HCT116 (cell line): ENCODE data around the gene OXCT1. TPM values are rescaled to one million over a fixed set of nuclear protein-coding genes. Genes with fewer than 3 reads are reported as not detected.

ENCODE experiments used
- ATAC-seq: fragments of 200-7000 bp; cut with Tn5 transposase; 2 replicates; pipeline ENCODE4 v1.9.1; 2020; ENCODE audit warnings: mild to moderate bottlenecking, moderate library complexity
- BruUV-seq: library from RNA; stranded (reverse); fragments of 400-500 nt; replicated peaks from 2 replicates; lab custom pipeline; 2021; lab: Mats Ljungman, UMichigan
- CTCF ChIA-PET: fragments of 300-600 bp; sonication (Branson Sonifier 250); formaldehyde crosslinking; loops from one replicate; lab custom pipeline; 2021; ENCODE audit warnings: antibody characterized with exemption; lab: Charles Lee
- POLR2A ChIA-PET: fragments of 300-600, 350-600 bp; sonication (Branson Sonifier 250); formaldehyde crosslinking; loops from one replicate; lab custom pipeline; 2021; ENCODE audit warnings: antibody characterized with exemption; lab: Charles Lee
- RAD21 ChIA-PET, 2 experiments: fragments of 300-600 bp; sonication (Branson Sonifier 250); formaldehyde crosslinking; loops; one replicate each; lab custom pipeline; 2023; ENCODE audit warnings: low total read pairs in 2 of 2; ENCODE audit not compliant: uncharacterized antibody in 2 of 2, unreplicated experiment in 2 of 2, low non-redundant PET in 1 of 2; lab: Charles Lee
- DNase-seq: peaks from one replicate; pipeline ENCODE4 v3.0.0-alpha.2; 2010; ENCODE audit warnings: low read depth, low spot score
- H2AFZ ChIP-seq: fragments of 200-600 bp; shearing (Covaris generic), sonication (generic); 2 replicates; pipeline ENCODE4 v1.6.1; 2017; ENCODE audit warnings: low read depth, mixed run types, mixed read lengths, antibody characterized with exemption, low read length; ENCODE audit not compliant: poor library complexity, severe bottlenecking
- H3K27ac ChIP-seq: 2 replicates; pipeline ENCODE4 v1.5.1; 2012; ENCODE audit warnings: low read depth, low read length
- H3K27me3 ChIP-seq: fragments of 200-600 bp; sonication (generic); 2 replicates; pipeline ENCODE4 v1.6.1; 2016; ENCODE audit warnings: mixed run types, low read length, mixed read lengths; ENCODE audit not compliant: insufficient read depth
- H3K36me3 ChIP-seq, 2 experiments: fragments of 200-500 bp in 1 of 2; fragments of 200-600 bp in 1 of 2; sonication (Bioruptor generic) in 1 of 2; sonication (generic) in 1 of 2; 2 replicates each; pipeline versions ENCODE4 v1.5.1 to v1.6.1; 2014 to 2016; ENCODE audit warnings: low read length in 2 of 2, inconsistent platforms in 1 of 2, mixed read lengths in 1 of 2, mixed run types in 1 of 2; ENCODE audit not compliant: insufficient read depth in 2 of 2, control insufficient read depth in 1 of 2
- H3K4me1 ChIP-seq, 2 experiments: fragments of 200-600 bp in 1 of 2; sonication (generic) in 1 of 2; 2 replicates each; pipeline versions ENCODE4 v1.5.1 to v1.6.1; 2012 to 2017; ENCODE audit warnings: low read length in 2 of 2, inconsistent platforms in 1 of 2, mild to moderate bottlenecking in 1 of 2, mixed read lengths in 1 of 2, mixed run types in 1 of 2, moderate library complexity in 1 of 2; ENCODE audit not compliant: insufficient read depth in 2 of 2, control insufficient read depth in 1 of 2
- H3K4me2 ChIP-seq: fragments of 200-600 bp; sonication (generic); 2 replicates; pipeline ENCODE4 v1.6.1; 2017; ENCODE audit warnings: mixed run types, low read length, mixed read lengths
- H3K4me3 ChIP-seq, 2 experiments: fragments of 200-600 bp in 1 of 2; sonication (generic) in 1 of 2; replicated peaks in 1 of 2; 2 replicates each; pipeline ENCODE4 v1.5.1; 2011 to 2016; ENCODE audit warnings: low read length in 2 of 2, control low read depth in 1 of 2, low read depth in 1 of 2, mild to moderate bottlenecking in 1 of 2, mixed read lengths in 1 of 2, mixed run types in 1 of 2
- H3K79me2 ChIP-seq: fragments of 200-600 bp; sonication (generic); 2 replicates; pipeline ENCODE4 v1.6.1; 2017; ENCODE audit warnings: mild to moderate bottlenecking, mixed run types, low read length, moderate library complexity, mixed read lengths; ENCODE audit not compliant: insufficient read depth
- H3K9ac ChIP-seq: fragments of 200-600 bp; sonication (generic); 2 replicates; pipeline ENCODE4 v1.6.1; 2016; ENCODE audit warnings: low read length, mixed read lengths
- H3K9me2 ChIP-seq: fragments of 200-600 bp; sonication (generic), shearing (Covaris generic); 2 replicates; pipeline ENCODE4 v1.6.1; 2017; ENCODE audit warnings: mixed run types, mild to moderate bottlenecking, moderate library complexity; ENCODE audit not compliant: insufficient read depth
- H3K9me3 ChIP-seq, 2 experiments: fragments of 200-500 bp in 1 of 2; fragments of 200-600 bp in 1 of 2; sonication (Bioruptor generic) in 1 of 2; sonication (generic) in 1 of 2; 2 replicates each; pipeline ENCODE4 v1.6.1; 2014 to 2017; ENCODE audit warnings: low read length in 2 of 2, mixed read lengths in 2 of 2, inconsistent platforms in 1 of 2, low read depth in 1 of 2, mild to moderate bottlenecking in 1 of 2, mixed run types in 1 of 2, moderate library complexity in 1 of 2; ENCODE audit not compliant: control insufficient read depth in 1 of 2, insufficient read depth in 1 of 2
- H4K20me1 ChIP-seq: fragments of 200-600 bp; sonication (generic), shearing (Covaris generic); 2 replicates; pipeline ENCODE4 v1.6.1; 2017; ENCODE audit warnings: mixed run types, mild to moderate bottlenecking, moderate library complexity; ENCODE audit not compliant: insufficient read depth
- ATF3 ChIP-seq: IDR thresholded peaks from 2 replicates; pipeline ENCODE4 v1.6.1; 2012
- CBX3 ChIP-seq: IDR thresholded peaks from 2 replicates; pipeline ENCODE4 v1.6.1; 2012; ENCODE audit warnings: low read depth
- CEBPB ChIP-seq: IDR thresholded peaks from 2 replicates; pipeline ENCODE4 v1.6.1; 2012; ENCODE audit warnings: low read depth
- CTCF ChIP-seq, 3 experiments: fragments of 200-600 bp in 1 of 3; sonication (generic) in 1 of 3; IDR thresholded peaks in 2 of 3; conservative IDR thresholded peaks in 1 of 3; 2 replicates each; pipeline ENCODE4 v1.5.1; 2012 to 2017; ENCODE audit warnings: low read depth in 2 of 3, low read length in 2 of 3, antibody characterized with exemption in 1 of 3, borderline replicate concordance in 1 of 3, control low read depth in 1 of 3, mild to moderate bottlenecking in 1 of 3, mixed read lengths in 1 of 3, mixed run types in 1 of 3, moderate library complexity in 1 of 3; ENCODE audit not compliant: insufficient read depth in 1 of 3
- EGR1 ChIP-seq: IDR thresholded peaks from 2 replicates; pipeline ENCODE4 v1.6.1; 2012; ENCODE audit warnings: low read depth
- EZH2phosphoT487 ChIP-seq: fragments of 200-600 bp; IDR thresholded peaks from 2 replicates; pipeline ENCODE4 v1.6.1; 2018; ENCODE audit warnings: antibody characterized with exemption, borderline replicate concordance
- JUND ChIP-seq: IDR thresholded peaks from 2 replicates; pipeline ENCODE4 v1.6.1; 2012
- MAX ChIP-seq: IDR thresholded peaks from 2 replicates; pipeline ENCODE4 v1.6.1; 2012
- POLR2AphosphoS5 ChIP-seq: IDR thresholded peaks from 2 replicates; pipeline ENCODE4 v1.6.1; 2011; ENCODE audit warnings: mild to moderate bottlenecking, low read depth, low read length, moderate library complexity
- RAD21 ChIP-seq: IDR thresholded peaks from 2 replicates; pipeline ENCODE4 v1.6.1; 2012; ENCODE audit warnings: low read depth, mild to moderate bottlenecking
- REST ChIP-seq: IDR thresholded peaks from 2 replicates; pipeline ENCODE4 v1.6.1; 2012; ENCODE audit warnings: low read depth
- SIN3A ChIP-seq: IDR thresholded peaks from 2 replicates; pipeline ENCODE4 v1.6.1; 2012; ENCODE audit warnings: low read depth
- SP1 ChIP-seq: IDR thresholded peaks from 2 replicates; pipeline ENCODE4 v1.6.1; 2012; ENCODE audit warnings: low read depth
- SRF ChIP-seq: IDR thresholded peaks from 2 replicates; pipeline ENCODE4 v1.6.1; 2012; ENCODE audit warnings: low read depth
- ZBTB33 ChIP-seq: IDR thresholded peaks from 2 replicates; pipeline ENCODE4 v1.6.1; 2011; ENCODE audit warnings: mild to moderate bottlenecking, low read length, moderate library complexity; ENCODE audit not compliant: insufficient replicate concordance; ENCODE audit errors: extremely low read depth
- ZFX ChIP-seq: fragments of 450-650 bp; IDR thresholded peaks from 2 replicates; pipeline ENCODE4 v1.6.1; 2017
- ZNF274 ChIP-seq: fragments of 200-500 bp; sonication (Bioruptor generic); IDR thresholded peaks from 2 replicates; pipeline ENCODE4 v1.6.1; 2014; ENCODE audit warnings: mild to moderate bottlenecking, low read depth, low read length, inconsistent platforms
- intact Hi-C: fragments of 100-400 bp; cut with micrococcal nuclease; formaldehyde crosslinking; loops from 2 replicates; pipeline ENCODE4 v1.10.0; 2022
- total RNA-seq: library from RNA; stranded (reverse); gene quantifications from one replicate; pipeline ENCODE4 v1.2.1, GENCODE V29; 2021; ENCODE audit not compliant: unreplicated experiment

The OXCT1 gene
- total RNA-seq, 1 experiment from 2014 or later = 28.1 TPM

GRCh38 chr5:41728281-41728680 is 141.9 kb downstream of the OXCT1 start:
- Histone ChIP-seq H3K4me2 (no peak overlapping the region), H3K27ac (no peak overlapping the region), H3K79me2 (no peaks in the 10 kb centered on the region), H3K9ac (no peak overlapping the region), H3K9me3 (no peaks in the 10 kb centered on the region), H3K27me3 (no peaks in the 10 kb centered on the region), H3K36me3 (no peaks in the 10 kb centered on the region), H4K20me1 (0 out of 2 replicates have a peak, but pooled peaks cover 3% of the 10 kb centered on the region), H2AFZ (no peak overlapping the region), H3K4me3 (no peak overlapping the region), H3K4me1 (no peaks in the 10 kb centered on the region), H3K9me2 (no peaks in the 10 kb centered on the region)
- intact Hi-C loops = no loop called here
- no peak for TF ChIP-seq SP1
- no peak for TF ChIP-seq SIN3A
- no peak for TF ChIP-seq ZBTB33
- TF ChIP-seq RAD21 = no peak
- no peak for TF ChIP-seq ATF3
- TF ChIP-seq POLR2AphosphoS5 = no peak
- TF ChIP-seq MAX = no peak
- TF ChIP-seq ZFX = no peak
- no peak for TF ChIP-seq CEBPB
- no peak for TF ChIP-seq EZH2phosphoT487
- no peak for TF ChIP-seq REST
- no peak for TF ChIP-seq CTCF (IDR thresholded peaks at IDR 0.05 in 2 of 3, conservative IDR thresholded peaks at IDR 0.05 in 1 of 3; ENCODE audit: borderline replicate concordance in 1 of 3, insufficient read depth in 1 of 3, low read depth in 2 of 3, low read length in 2 of 3)
- TF ChIP-seq EGR1 = no peak
- no peak for TF ChIP-seq SRF
- TF ChIP-seq JUND = no peak
- TF ChIP-seq CBX3 = no peak
- no peak for TF ChIP-seq ZNF274
- RAD21 ChIA-PET = no interaction called here
- DNase-seq (no peak), ATAC-seq (no peak)
- BruUV-seq = no TSS peak
- CTCF ChIA-PET = no interaction called here
- POLR2A ChIA-PET = no interaction called here
